Fibroblast of mammary gland (primary cell): ENCODE measurements around the gene SYT12.
A peak's percentile ranks its signal among the peaks of the same experiment; 100 is the strongest.

Experiments used
- DNase-seq: peaks from one replicate; pipeline ENCODE4 v3.0.0-alpha.2; 2010; ENCODE audit warnings: low read depth
- H3K4me3 ChIP-seq: 2 replicates; pipeline ENCODE4 v1.5.1; 2011; ENCODE audit warnings: low read depth, mild to moderate bottlenecking, low read length, moderate library complexity; ENCODE audit not compliant: control insufficient read depth
- CTCF ChIP-seq: conservative IDR thresholded peaks from 2 replicates; pipeline ENCODE4 v1.5.1; 2011; ENCODE audit warnings: low read depth, low read length, inconsistent platforms; ENCODE audit not compliant: control insufficient read depth, insufficient read depth

SYT12 gene

GRCh38 chr11:67027943-67028542 is 5.1 kb downstream of the SYT12 start:
- no peak overlapping the region for H3K4me3 ChIP-seq
- no peak for TF ChIP-seq CTCF
- no peak for DNase-seq

GRCh38 chr11:67029146-67029545 is 6.2 kb downstream of the SYT12 start:
- no peak for TF ChIP-seq CTCF
- peak; percentile 33 for DNase-seq
- H3K4me3 ChIP-seq: no peak overlapping the region

DNA sequence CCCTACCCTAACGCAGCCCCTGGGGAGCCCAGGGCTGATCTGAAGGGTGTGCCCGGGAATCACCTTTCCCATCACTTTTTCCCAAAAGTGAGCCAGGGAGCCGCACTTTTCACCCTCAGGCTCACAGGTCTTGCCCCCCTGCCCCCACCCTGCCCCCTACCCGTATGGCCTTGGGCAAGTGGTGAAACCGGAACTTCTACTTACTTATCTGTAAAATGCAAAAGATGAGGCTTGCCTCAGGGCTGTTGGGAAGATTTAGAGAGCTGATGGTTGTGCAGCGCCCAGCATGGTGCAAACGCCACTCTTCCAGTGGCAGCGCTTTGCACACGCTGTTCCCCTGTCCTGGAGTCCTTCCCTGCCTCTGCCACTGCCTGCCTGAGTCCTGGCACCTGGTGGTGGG is 8.0 kb downstream of the SYT12 start:
- TF ChIP-seq CTCF: no peak
- no peak for DNase-seq

GRCh38 chr11:67031791-67032561 is 9.0 kb downstream of the SYT12 start:
- DNase-seq: peak; percentile 50
- TF ChIP-seq CTCF: no peak
- H3K4me3 ChIP-seq: no peak overlapping the region

More for the DNA sequence above, 8.0 kb downstream of the SYT12 start:
- H3K4me3 ChIP-seq: no peak overlapping the region

- H3K4me3 ChIP-seq: no peak overlapping the region
- DNase-seq: peak; percentile 92
- no peak for TF ChIP-seq CTCF
Measured at GRCh38 chr11:67032830-67033551, 10.1 kb downstream of the SYT12 start.

DNA sequence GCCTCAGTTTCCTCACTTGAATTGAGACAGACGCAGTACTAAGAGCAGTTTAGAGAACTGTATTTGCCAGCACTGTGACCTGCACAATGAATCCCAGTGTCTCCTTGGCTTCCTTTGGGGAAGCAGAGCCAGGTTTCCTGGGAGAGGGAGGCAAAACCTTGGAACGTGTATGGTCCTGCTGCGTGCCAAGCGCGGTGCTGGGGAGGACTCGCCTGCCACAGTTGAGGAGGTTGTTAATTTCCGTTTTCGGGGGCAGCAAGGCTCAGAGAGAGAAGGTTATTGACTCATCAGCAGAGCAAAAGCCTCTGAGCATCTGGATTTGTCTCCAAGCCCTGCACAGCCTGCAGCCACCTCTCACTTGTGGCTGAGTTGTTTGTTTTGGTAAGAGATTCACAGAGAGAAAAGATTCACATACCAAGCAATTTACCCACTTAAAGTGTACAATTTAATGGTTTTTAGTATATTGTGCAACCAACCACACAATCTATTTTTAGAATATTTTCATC is 10.8 kb downstream of the SYT12 start:
- DNase-seq: peak; percentile 97

More for the DNA sequence above, 10.8 kb downstream of the SYT12 start:
- H3K4me3 ChIP-seq: no peak overlapping the region
- TF ChIP-seq CTCF: no peak
